Measurements from ENCODE around the gene MAP2K6. TPM values are rescaled to one million over a fixed set of nuclear protein-coding genes. Genes with fewer than 3 reads are reported as not detected.

The MAP2K6 gene
- total RNA-seq, 4 donors from 2014 or later = 3.6 to 5.6 (median 4.4) TPM

- H3K36me3 ChIP-seq = no peaks in the 10 kb centered on the region
- peaks cover 0 to 11% of the 10 kb centered on the region in 2 donors for H3K4me1 ChIP-seq
- TF ChIP-seq POLR2A (IDR thresholded peaks at IDR 0.05) (no peak), CTCF (IDR thresholded peaks at IDR 0.05) (no peak)
- intact Hi-C loops (cut with DNase I) = no loop called here
- no peak for DNase-seq
- no peak overlapping the region for H3K4me3 ChIP-seq (replicated peaks in 1 of 3)
- no peaks in the 10 kb centered on the region for H3K27me3 ChIP-seq
- H3K9me3 ChIP-seq = no peaks in the 10 kb centered on the region
- H3K27ac ChIP-seq = no peak overlapping the region
- WGBS, 2 donors = 61% methylated on average over 4 of the region's 4 CpGs
These were observed 16.0 kb downstream of the MAP2K6 start for GRCh38 chr17:69430488-69430887.

DNA sequence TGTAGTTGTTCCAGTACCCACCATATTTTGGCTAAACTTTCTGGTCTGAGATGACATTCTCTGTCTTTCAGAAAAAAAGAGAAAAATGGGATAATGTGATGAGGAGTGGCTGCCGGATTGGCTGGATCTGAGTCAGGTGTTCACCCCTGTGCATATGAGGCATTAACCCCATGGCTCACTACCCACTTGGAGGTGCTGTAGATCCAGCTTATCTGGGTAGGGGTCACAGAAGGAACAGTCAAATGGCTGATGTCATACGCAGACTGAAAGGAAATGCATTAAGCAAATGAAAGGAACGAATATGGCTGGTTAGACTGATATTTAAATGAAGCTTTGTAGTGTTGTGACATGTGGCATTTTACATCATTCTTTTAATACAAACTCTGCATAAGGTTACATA, 17.3 kb downstream of the MAP2K6 start:
- no peak for DNase-seq
- Histone ChIP-seq H3K27ac (no peak overlapping the region), H3K4me1 (peaks cover 0 to 11% of the 10 kb centered on the region in 2 donors), H3K27me3 (no peaks in the 10 kb centered on the region), H3K9me3 (no peaks in the 10 kb centered on the region), H3K36me3 (no peaks in the 10 kb centered on the region), H3K4me3 (replicated peaks in 1 of 3) (no peak overlapping the region)
- intact Hi-C loops (cut with DNase I) = no loop called here
- 98% methylated on average over 3 of the region's 3 CpGs for WGBS, 2 donors
- TF ChIP-seq POLR2A (IDR thresholded peaks at IDR 0.05) (no peak), CTCF (IDR thresholded peaks at IDR 0.05) (no peak)

GRCh38 chr17:69433093-69433492, 18.6 kb downstream of the MAP2K6 start:
- Histone ChIP-seq H3K9me3 (no peaks in the 10 kb centered on the region), H3K4me3 (replicated peaks in 1 of 3) (no peak overlapping the region), H3K27me3 (no peaks in the 10 kb centered on the region), H3K4me1 (peaks cover 0 to 11% of the 10 kb centered on the region in 2 donors), H3K27ac (no peak overlapping the region), H3K36me3 (no peaks in the 10 kb centered on the region)
- intact Hi-C loops (cut with DNase I) = no loop called here
- 52 to 66% methylated on average over 3 of the region's 3 CpGs for WGBS, 2 donors
- no peak for TF ChIP-seq POLR2A (IDR thresholded peaks at IDR 0.05)
- no peak for TF ChIP-seq CTCF (IDR thresholded peaks at IDR 0.05)
- no peak for DNase-seq

DNA sequence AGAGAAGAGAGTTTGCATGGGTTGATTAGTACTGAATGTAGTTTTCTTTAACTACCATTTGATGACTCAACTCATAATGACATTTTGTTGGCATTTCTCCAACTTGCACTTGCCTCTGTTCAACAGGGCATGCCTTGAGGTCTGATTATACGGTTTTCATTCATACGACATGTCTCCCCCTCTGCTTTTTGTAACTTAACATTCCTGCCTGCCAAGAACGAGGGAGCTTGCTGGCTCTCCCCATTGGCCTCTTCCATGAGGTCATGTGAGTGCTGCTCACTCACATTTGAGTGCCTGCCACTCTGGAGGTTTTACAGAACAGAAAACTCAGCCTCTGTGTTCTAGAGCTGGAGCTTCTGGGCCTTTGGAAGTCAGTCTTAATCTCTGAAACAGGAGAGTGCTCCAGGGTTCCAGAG, 19.7 kb downstream of the MAP2K6 start:
- peaks cover 0 to 11% of the 10 kb centered on the region in 2 donors for H3K4me1 ChIP-seq
- WGBS, 2 donors = 39 to 45% methylated on average over 3 of the region's 3 CpGs
- no peaks in the 10 kb centered on the region for H3K27me3 ChIP-seq
- no peak overlapping the region for H3K4me3 ChIP-seq (replicated peaks in 1 of 3)
- TF ChIP-seq CTCF (IDR thresholded peaks at IDR 0.05) (no peak), POLR2A (IDR thresholded peaks at IDR 0.05) (no peak)
- peak; percentile 14 to 35 for DNase-seq
- no peaks in the 10 kb centered on the region for H3K36me3 ChIP-seq
- no peak overlapping the region for H3K27ac ChIP-seq
- intact Hi-C loops (cut with DNase I) = no loop called here
- no peaks in the 10 kb centered on the region for H3K9me3 ChIP-seq

GRCh38 chr17:69435971-69436696, 21.6 kb downstream of the MAP2K6 start:
- no peak overlapping the region for H3K27ac ChIP-seq
- intact Hi-C loops (cut with DNase I) = no loop called here
- no peak overlapping the region for H3K4me3 ChIP-seq (replicated peaks in 1 of 3)
- WGBS, 2 donors = 82 to 86% methylated on average over 5 of the region's 5 CpGs
- no peak for TF ChIP-seq POLR2A (IDR thresholded peaks at IDR 0.05)
- TF ChIP-seq CTCF (IDR thresholded peaks at IDR 0.05) = no peak
- no peaks in the 10 kb centered on the region for H3K36me3 ChIP-seq
- DNase-seq = no peak
- no peaks in the 10 kb centered on the region for H3K9me3 ChIP-seq
- no peaks in the 10 kb centered on the region for H3K27me3 ChIP-seq
- peaks cover 0 to 11% of the 10 kb centered on the region in 2 donors for H3K4me1 ChIP-seq
